Brain microvascular endothelial cell (primary cell): ENCODE measurements around the gene SH3RF2.

Source experiments
- DNase-seq: peaks from one replicate; pipeline ENCODE4 v3.0.0-alpha.2; 2020
- H3K27ac ChIP-seq: fragments of 250-450 bp; sonication (Bioruptor Pico); 2 replicates; pipeline ENCODE4 v1.5.1; 2020; ENCODE audit warnings: mild to moderate bottlenecking, moderate library complexity
- H3K27me3 ChIP-seq: fragments of 250-450 bp; sonication (Bioruptor Pico); replicated peaks from 2 replicates; pipeline ENCODE4 v1.5.1; 2020; ENCODE audit warnings: mild to moderate bottlenecking
- H3K36me3 ChIP-seq: fragments of 250-450 bp; sonication (Bioruptor Pico); replicated peaks from 2 replicates; pipeline ENCODE4 v1.5.1; 2020; ENCODE audit warnings: mild to moderate bottlenecking
- H3K4me3 ChIP-seq: 2 replicates; pipeline ENCODE4 v1.5.1; 2011; ENCODE audit warnings: low read depth, mild to moderate bottlenecking, control low read depth, low read length, moderate library complexity
- CTCF ChIP-seq: IDR thresholded peaks from 2 replicates; pipeline ENCODE4 v1.5.1; 2011; ENCODE audit warnings: low read depth, mild to moderate bottlenecking, moderate library complexity, low read length, control low read depth, inconsistent platforms; ENCODE audit errors: missing control alignments
- in situ Hi-C: cut with HindIII; loops from 2 replicates; pipeline ENCODE4 v1.10.0; 2017; ENCODE audit warnings: low sequenced_read_pairs, low pct_ligation_motif_present

Gene SH3RF2

GRCh38 chr5:145978171-145978570 lies 41.8 kb downstream of the SH3RF2 start:
- Histone ChIP-seq H3K4me3 (no peak overlapping the region), H3K27ac (no peak overlapping the region), H3K36me3 (no peaks in the 10 kb centered on the region), H3K27me3 (no peaks in the 10 kb centered on the region)
- in situ Hi-C loops, result no loop called here
- TF ChIP-seq CTCF, result no peak
- DNase-seq, result no peak

- no peak for DNase-seq
- Histone ChIP-seq H3K36me3 (no peaks in the 10 kb centered on the region), H3K27me3 (no peaks in the 10 kb centered on the region), H3K4me3 (no peak overlapping the region), H3K27ac (no peak overlapping the region)
- in situ Hi-C loops, result no loop called here
- no peak for TF ChIP-seq CTCF
These were observed 42.3 kb downstream of the SH3RF2 start for GRCh38 chr5:145978708-145979107.

- Histone ChIP-seq H3K36me3 (no peaks in the 10 kb centered on the region), H3K4me3 (no peak overlapping the region), H3K27me3 (no peaks in the 10 kb centered on the region), H3K27ac (no peak overlapping the region)
- in situ Hi-C loops, result no loop called here
- TF ChIP-seq CTCF, result no peak
- DNase-seq, result no peak
These were observed 43.2 kb downstream of the SH3RF2 start for GRCh38 chr5:145979270-145980223.

- no peak overlapping the region for H3K4me3 ChIP-seq
- DNase-seq, result no peak
- no peak for TF ChIP-seq CTCF
- no peaks in the 10 kb centered on the region for H3K36me3 ChIP-seq
- in situ Hi-C loops, result no loop called here
- H3K27me3 ChIP-seq, result no peaks in the 10 kb centered on the region
- H3K27ac ChIP-seq, result no peak overlapping the region
These were observed 43.9 kb downstream of the SH3RF2 start for GRCh38 chr5:145980259-145980658.

GRCh38 chr5:145980718-145981117 lies 44.3 kb downstream of the SH3RF2 start:
- Histone ChIP-seq H3K27me3 (no peaks in the 10 kb centered on the region), H3K27ac (no peak overlapping the region), H3K36me3 (no peaks in the 10 kb centered on the region), H3K4me3 (no peak overlapping the region)
- TF ChIP-seq CTCF, result peak; percentile 24
- in situ Hi-C loops, result no loop called here
- no peak for DNase-seq
